OCI-LY1 (cell line): Measurements from ENCODE around the gene MYEOV.

Experiments
- H2AFZ ChIP-seq: fragments of 200-600 bp; sonication (generic), shearing (Covaris generic); 2 replicates; pipeline ENCODE4 v1.6.0; 2014; ENCODE audit warnings: antibody characterized with exemption, mild to moderate bottlenecking, low read length
- H3F3A ChIP-seq: fragments of 200-600 bp; sonication (generic), shearing (Covaris generic); 2 replicates; pipeline ENCODE4 v1.6.0; 2014; ENCODE audit warnings: mild to moderate bottlenecking, antibody characterized with exemption, low read length, moderate library complexity; ENCODE audit not compliant: insufficient read depth
- H3K27ac ChIP-seq: fragments of 200-600 bp; sonication (generic); 2 replicates; pipeline ENCODE4 v1.5.1; 2014; ENCODE audit warnings: low read length, mixed run types, mild to moderate bottlenecking, low read depth; ENCODE audit not compliant: poor library complexity, severe bottlenecking
- H3K27me3 ChIP-seq: fragments of 200-600 bp; sonication (generic); 2 replicates; pipeline ENCODE4 v1.6.0; 2014; ENCODE audit warnings: antibody characterized with exemption, mild to moderate bottlenecking, low read length, moderate library complexity; ENCODE audit not compliant: insufficient read depth
- H3K36me3 ChIP-seq: fragments of 200-600 bp; sonication (generic); 2 replicates; pipeline ENCODE4 v1.6.1; 2014; ENCODE audit warnings: mild to moderate bottlenecking, antibody characterized with exemption, low read length, moderate library complexity, mixed read lengths; ENCODE audit not compliant: insufficient read depth
- H3K4me1 ChIP-seq: fragments of 200-600 bp; sonication (generic); 2 replicates; pipeline ENCODE4 v1.5.1; 2014; ENCODE audit warnings: mild to moderate bottlenecking, low read length, moderate library complexity; ENCODE audit not compliant: insufficient read depth, severe bottlenecking
- H3K4me2 ChIP-seq: fragments of 200-600 bp; sonication (generic), shearing (Covaris generic); 2 replicates; pipeline ENCODE4 v1.6.1; 2014; ENCODE audit warnings: low read length
- H3K4me3 ChIP-seq: fragments of 200-600 bp; sonication (generic); 2 replicates; pipeline ENCODE4 v1.5.1; 2014; ENCODE audit warnings: low read length, low read depth, mild to moderate bottlenecking, mixed read lengths; ENCODE audit not compliant: poor library complexity, severe bottlenecking
- H3K79me2 ChIP-seq: fragments of 200-600 bp; shearing (Covaris generic); 2 replicates; pipeline ENCODE4 v1.6.1; 2016; ENCODE audit warnings: mixed run types, low read length, mixed read lengths; ENCODE audit not compliant: insufficient read depth
- H3K9ac ChIP-seq: fragments of 200-600 bp; sonication (generic), shearing (Covaris generic); 2 replicates; pipeline ENCODE4 v1.6.1; 2014; ENCODE audit warnings: mild to moderate bottlenecking, low read length, mixed read lengths
- H3K9me2 ChIP-seq: fragments of 200-600 bp; sonication (generic), shearing (Covaris generic); 2 replicates; pipeline ENCODE4 v1.6.1; 2014; ENCODE audit warnings: low read depth, mild to moderate bottlenecking, low read length, mixed read lengths
- H3K9me3 ChIP-seq: fragments of 200-600 bp; shearing (Covaris generic); 2 replicates; pipeline ENCODE4 v1.6.1; 2014; ENCODE audit warnings: low read length, mixed read lengths
- H4K20me1 ChIP-seq: fragments of 200-600 bp; sonication (generic), shearing (Covaris generic); 2 replicates; pipeline ENCODE4 v1.6.0; 2016; ENCODE audit warnings: mild to moderate bottlenecking, low read length; ENCODE audit not compliant: insufficient read depth
- CTCF ChIP-seq: fragments of 200-600 bp; sonication (generic), shearing (Covaris generic); IDR thresholded peaks from 2 replicates; pipeline ENCODE4 v1.5.1; 2017; ENCODE audit warnings: mild to moderate bottlenecking, antibody characterized with exemption, low read length, moderate library complexity, mixed read lengths
- EZH2 ChIP-seq: fragments of 200-600 bp; sonication (generic), shearing (Covaris generic); IDR thresholded peaks from 2 replicates; pipeline ENCODE4 v1.8.0; 2017; ENCODE audit warnings: borderline replicate concordance, mixed run types, mild to moderate bottlenecking, antibody characterized with exemption, low read length, moderate library complexity, mixed read lengths

MYEOV gene

GRCh38 chr11:69265210-69265609, 28.7 kb upstream of the MYEOV start:
- Histone ChIP-seq H3K79me2 (no peaks in the 10 kb centered on the region), H2AFZ (no peak overlapping the region), H3K36me3 (no peaks in the 10 kb centered on the region), H3K9me3 (no peaks in the 10 kb centered on the region), H3K9me2 (no peaks in the 10 kb centered on the region), H3F3A (no peaks in the 10 kb centered on the region), H3K4me3 (no peak overlapping the region), H3K9ac (no peak overlapping the region), H3K27ac (no peak overlapping the region), H3K4me2 (no peak overlapping the region), H3K4me1 (no peaks in the 10 kb centered on the region), H4K20me1 (no peaks in the 10 kb centered on the region), H3K27me3 (no peaks in the 10 kb centered on the region)
- TF ChIP-seq EZH2: no peak
- TF ChIP-seq CTCF: no peak

- Histone ChIP-seq H2AFZ (no peak overlapping the region), H3K9me3 (no peaks in the 10 kb centered on the region), H4K20me1 (no peaks in the 10 kb centered on the region), H3K36me3 (no peaks in the 10 kb centered on the region), H3K4me1 (no peaks in the 10 kb centered on the region), H3K27ac (no peak overlapping the region), H3K9ac (no peak overlapping the region), H3K79me2 (no peaks in the 10 kb centered on the region), H3K9me2 (no peaks in the 10 kb centered on the region), H3K4me2 (no peak overlapping the region), H3K27me3 (no peaks in the 10 kb centered on the region), H3K4me3 (no peak overlapping the region), H3F3A (no peaks in the 10 kb centered on the region)
- TF ChIP-seq CTCF: no peak
- TF ChIP-seq EZH2: no peak
These were observed 27.9 kb upstream of the MYEOV start for GRCh38 chr11:69265911-69266510.

- Histone ChIP-seq H3K27me3 (no peaks in the 10 kb centered on the region), H2AFZ (no peak overlapping the region), H4K20me1 (no peaks in the 10 kb centered on the region), H3K9me2 (no peaks in the 10 kb centered on the region), H3K9me3 (no peaks in the 10 kb centered on the region), H3K4me1 (no peaks in the 10 kb centered on the region), H3K9ac (no peak overlapping the region), H3K4me3 (no peak overlapping the region), H3F3A (no peaks in the 10 kb centered on the region), H3K79me2 (no peaks in the 10 kb centered on the region), H3K36me3 (no peaks in the 10 kb centered on the region), H3K4me2 (no peak overlapping the region), H3K27ac (no peak overlapping the region)
- TF ChIP-seq EZH2 (no peak), CTCF (no peak)
These were observed 26.6 kb upstream of the MYEOV start for GRCh38 chr11:69267395-69267805.
